Breast epithelium (tissue), 3 donors: Measurements from ENCODE around the gene TGFB2.

Experiments used
- POLR2A ChIP-seq: fragments of 450-650 bp; IDR thresholded peaks from one replicate; pipeline ENCODE4 v1.6.1; 2016; ENCODE audit warnings: antibody characterized with exemption, mild to moderate bottlenecking, moderate library complexity
- POLR2AphosphoS5 ChIP-seq, 3 donors: sonication (generic); formaldehyde crosslinking; IDR thresholded peaks; one replicate each; pipeline ENCODE4 v1.6.1; 2017; ENCODE audit warnings: antibody characterized with exemption in 3 of 3
- TF ChIP-seq, protein P1 (sequence below), 3 donors: fragments of 450-650 bp; IDR thresholded peaks; one replicate each; pipeline ENCODE4 v1.5.1; 2016 to 2017; ENCODE audit warnings: antibody characterized with exemption in 3 of 3, mild to moderate bottlenecking in 3 of 3, moderate library complexity in 3 of 3

DNA sequence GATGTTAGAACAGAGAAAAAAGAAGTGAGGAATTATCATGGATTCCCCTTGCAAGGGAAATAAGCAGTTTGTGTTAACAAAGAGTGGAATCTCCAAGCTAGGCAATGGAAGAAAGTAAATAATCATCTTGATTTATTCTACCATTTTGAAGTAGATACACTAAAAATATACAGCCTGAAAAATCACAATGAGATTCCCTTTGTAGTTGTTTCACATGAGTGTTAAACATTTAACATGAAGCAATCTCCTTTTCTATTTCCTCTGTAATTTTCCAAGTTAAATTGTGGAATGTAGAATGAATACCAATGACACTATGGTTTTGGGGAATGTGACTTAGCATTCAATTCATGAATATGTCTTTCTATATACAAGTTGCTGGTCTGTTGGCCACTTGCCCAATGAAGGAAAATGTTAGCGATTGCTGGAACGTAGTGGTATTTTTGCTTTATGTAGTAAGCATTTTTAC, 5.7 kb downstream of the TGFB2 start:
- TF ChIP-seq, protein P1, sequence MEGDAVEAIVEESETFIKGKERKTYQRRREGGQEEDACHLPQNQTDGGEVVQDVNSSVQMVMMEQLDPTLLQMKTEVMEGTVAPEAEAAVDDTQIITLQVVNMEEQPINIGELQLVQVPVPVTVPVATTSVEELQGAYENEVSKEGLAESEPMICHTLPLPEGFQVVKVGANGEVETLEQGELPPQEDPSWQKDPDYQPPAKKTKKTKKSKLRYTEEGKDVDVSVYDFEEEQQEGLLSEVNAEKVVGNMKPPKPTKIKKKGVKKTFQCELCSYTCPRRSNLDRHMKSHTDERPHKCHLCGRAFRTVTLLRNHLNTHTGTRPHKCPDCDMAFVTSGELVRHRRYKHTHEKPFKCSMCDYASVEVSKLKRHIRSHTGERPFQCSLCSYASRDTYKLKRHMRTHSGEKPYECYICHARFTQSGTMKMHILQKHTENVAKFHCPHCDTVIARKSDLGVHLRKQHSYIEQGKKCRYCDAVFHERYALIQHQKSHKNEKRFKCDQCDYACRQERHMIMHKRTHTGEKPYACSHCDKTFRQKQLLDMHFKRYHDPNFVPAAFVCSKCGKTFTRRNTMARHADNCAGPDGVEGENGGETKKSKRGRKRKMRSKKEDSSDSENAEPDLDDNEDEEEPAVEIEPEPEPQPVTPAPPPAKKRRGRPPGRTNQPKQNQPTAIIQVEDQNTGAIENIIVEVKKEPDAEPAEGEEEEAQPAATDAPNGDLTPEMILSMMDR (IDR thresholded peaks at IDR 0.05) = no peak
- TF ChIP-seq POLR2A (no peak), POLR2AphosphoS5 (IDR thresholded peaks at IDR 0.05) (no peak)
